Thoracic aorta (tissue), 2 donors: ENCODE data around the gene ATRNL1. TPM values are rescaled to one million over a fixed set of nuclear protein-coding genes. Genes with fewer than 3 reads are reported as not detected.

Experiments used
- ATAC-seq: fragments of 150-250 bp; one replicate; pipeline ENCODE4 v1.8.0; 2017; ENCODE audit warnings: low read depth; ENCODE audit not compliant: insufficient number of reproducible peaks, low FRiP score
- DNase-seq: peaks from one replicate; pipeline ENCODE4 v3.0.0-alpha.2; 2020; ENCODE audit warnings: low spot score
- H3K27ac ChIP-seq, 2 donors: fragments of 200-600 bp; sonication (generic); 1 replicate in 1 of 2; 2 replicates in 1 of 2; pipeline ENCODE4 v1.5.1; 2016; ENCODE audit warnings: mild to moderate bottlenecking in 2 of 2, moderate library complexity in 2 of 2
- H3K27me3 ChIP-seq: fragments of 200-600 bp; sonication (generic); replicated peaks from 2 replicates; pipeline ENCODE4 v1.6.0; 2016; ENCODE audit warnings: mild to moderate bottlenecking; ENCODE audit not compliant: insufficient read depth
- H3K36me3 ChIP-seq: fragments of 200-600 bp; sonication (generic); one replicate; pipeline ENCODE4 v1.5.1; 2016
- H3K4me1 ChIP-seq, 2 donors: fragments of 200-600 bp; sonication (generic); 1 replicate in 1 of 2; 2 replicates in 1 of 2; pipeline versions ENCODE4 v1.5.1 to v1.6.0; 2016; ENCODE audit warnings: low read depth in 2 of 2, mild to moderate bottlenecking in 1 of 2; ENCODE audit not compliant: control insufficient read depth in 1 of 2
- H3K4me3 ChIP-seq: fragments of 200-600 bp; sonication (generic); 2 replicates; pipeline ENCODE4 v1.5.1; 2016; ENCODE audit warnings: mild to moderate bottlenecking
- H3K9me3 ChIP-seq: fragments of 200-600 bp; sonication (generic); 2 replicates; pipeline ENCODE4 v1.5.1; 2016
- CTCF ChIP-seq: fragments of 200-600 bp; sonication (generic); IDR thresholded peaks from one replicate; pipeline ENCODE4 v1.5.1; 2019; ENCODE audit warnings: antibody characterized with exemption
- total RNA-seq, 2 donors: library from RNA; depleted of rRNA; stranded (reverse); fragments of >200 nt; gene quantifications; one replicate each; pipeline versions ENCODE4 v1.1.0 to v1.2.3, GENCODE V29; 2016

Gene ATRNL1
- total RNA-seq, 2 donors from 2014 or later: 24.6 to 57.4 TPM

GRCh38 chr10:115795964-115796363 lies 702.8 kb downstream of the ATRNL1 start:
- ATAC-seq: no peak
- DNase-seq: no peak
- Histone ChIP-seq H3K4me3 (no peak overlapping the region), H3K4me1 (no peaks in the 10 kb centered on the region), H3K36me3 (no peaks in the 10 kb centered on the region), H3K27me3 (no peaks in the 10 kb centered on the region), H3K27ac (no peak overlapping the region), H3K9me3 (no peaks in the 10 kb centered on the region)
- no peak for TF ChIP-seq CTCF

GRCh38 chr10:115801457-115801856 lies 708.3 kb downstream of the ATRNL1 start:
- DNase-seq (no peak), ATAC-seq (no peak)
- no peaks in the 10 kb centered on the region for H3K36me3 ChIP-seq
- H3K4me3 ChIP-seq: no peak overlapping the region
- no peak for TF ChIP-seq CTCF
- peaks cover 0 to 5% of the 10 kb centered on the region in 2 donors for H3K4me1 ChIP-seq
- H3K9me3 ChIP-seq: no peaks in the 10 kb centered on the region
- H3K27me3 ChIP-seq: no peaks in the 10 kb centered on the region
- no peak overlapping the region for H3K27ac ChIP-seq

GRCh38 chr10:115801992-115802391 lies 708.8 kb downstream of the ATRNL1 start:
- Histone ChIP-seq H3K9me3 (no peaks in the 10 kb centered on the region), H3K36me3 (no peaks in the 10 kb centered on the region), H3K4me3 (no peak overlapping the region), H3K27me3 (no peaks in the 10 kb centered on the region), H3K4me1 (peaks cover 0 to 5% of the 10 kb centered on the region in 2 donors), H3K27ac (no peak overlapping the region)
- no peak for TF ChIP-seq CTCF
- no peak for DNase-seq
- ATAC-seq: no peak

GRCh38 chr10:115802911-115803310 lies 709.7 kb downstream of the ATRNL1 start:
- Histone ChIP-seq H3K36me3 (no peaks in the 10 kb centered on the region), H3K9me3 (no peaks in the 10 kb centered on the region), H3K4me3 (no peak overlapping the region), H3K4me1 (peaks cover 0 to 5% of the 10 kb centered on the region in 2 donors), H3K27ac (no peak overlapping the region), H3K27me3 (no peaks in the 10 kb centered on the region)
- ATAC-seq (no peak), DNase-seq (no peak)
- no peak for TF ChIP-seq CTCF

GRCh38 chr10:115814542-115814941 lies 721.4 kb downstream of the ATRNL1 start:
- Histone ChIP-seq H3K9me3 (no peaks in the 10 kb centered on the region), H3K27me3 (no peaks in the 10 kb centered on the region), H3K27ac (no peak overlapping the region), H3K36me3 (no peaks in the 10 kb centered on the region), H3K4me3 (no peak overlapping the region), H3K4me1 (peaks cover 0 to 4% of the 10 kb centered on the region in 2 donors)
- TF ChIP-seq CTCF: no peak
- DNase-seq: no peak
- no peak for ATAC-seq
